IPS DF 4.7 (cell line): ENCODE measurements around the gene KRT74.

ENCODE experiments used
- DNase-seq: peaks from one replicate; pipeline ENCODE4 v3.0.0-alpha.2; 2013; ENCODE audit warnings: low spot score; ENCODE audit errors: extremely low read depth

Gene KRT74

DNA sequence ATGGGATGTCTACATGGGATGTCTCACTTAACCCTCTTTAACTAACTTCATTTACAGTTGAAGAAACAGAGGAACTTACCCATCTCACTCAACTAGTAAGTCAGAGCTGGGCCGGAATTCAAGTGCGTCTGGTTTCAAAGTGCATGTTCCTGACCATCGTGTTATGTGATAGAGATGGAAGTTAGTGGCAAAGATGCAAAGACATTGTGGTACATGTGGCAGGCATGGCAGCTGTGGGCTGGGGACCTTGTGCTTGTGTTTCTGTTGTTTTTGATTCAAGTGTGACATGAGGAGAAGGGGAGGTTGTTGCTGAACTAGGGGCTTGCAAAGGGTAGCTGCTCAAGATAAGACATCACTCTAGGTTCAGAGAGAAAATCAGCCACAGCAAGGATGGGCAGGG lies 2.3 kb upstream of the KRT74 start:
- no peak for DNase-seq

DNA sequence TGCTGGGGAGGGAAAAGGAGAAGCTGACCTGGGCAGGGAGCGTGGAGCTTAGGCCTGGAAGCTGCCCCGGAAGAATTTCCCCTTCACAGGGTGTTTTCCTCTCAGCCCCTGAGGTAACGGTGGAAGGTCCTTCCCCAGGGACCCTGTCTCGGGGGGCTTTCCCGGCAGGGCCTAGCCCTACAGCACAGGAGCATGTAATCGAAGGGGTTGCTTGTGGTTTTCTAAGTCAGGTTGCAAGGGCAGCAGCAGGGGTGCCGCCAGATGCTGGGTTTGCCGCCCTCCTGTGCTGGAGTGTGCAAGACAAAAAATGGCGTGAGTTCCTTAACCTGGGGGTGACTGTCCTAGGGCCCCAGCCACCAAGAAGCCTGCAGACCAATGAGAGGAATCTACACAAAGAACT lies 1.6 kb upstream of the KRT74 start:
- no peak for DNase-seq

DNA sequence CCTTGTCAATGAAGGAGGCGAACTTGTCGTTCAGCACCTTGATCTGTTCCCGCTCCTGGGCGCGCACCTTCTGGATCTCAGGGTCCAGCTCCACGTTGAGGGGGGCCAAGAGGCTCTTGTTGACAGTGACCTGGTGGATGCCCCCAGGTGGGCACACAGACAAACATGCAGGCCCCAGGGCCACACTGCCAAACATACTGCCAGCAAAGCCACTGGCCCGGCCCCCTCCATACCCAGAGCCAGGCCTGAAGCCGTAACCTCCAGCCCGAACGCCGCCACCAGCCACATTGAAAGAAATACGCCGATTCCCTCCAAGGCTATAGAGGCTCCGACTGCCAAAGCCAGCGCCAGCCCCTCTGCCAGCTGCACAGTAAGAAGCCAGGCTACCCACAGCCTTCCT lies 337 bp downstream of the KRT74 start:
- no peak for DNase-seq

DNA sequence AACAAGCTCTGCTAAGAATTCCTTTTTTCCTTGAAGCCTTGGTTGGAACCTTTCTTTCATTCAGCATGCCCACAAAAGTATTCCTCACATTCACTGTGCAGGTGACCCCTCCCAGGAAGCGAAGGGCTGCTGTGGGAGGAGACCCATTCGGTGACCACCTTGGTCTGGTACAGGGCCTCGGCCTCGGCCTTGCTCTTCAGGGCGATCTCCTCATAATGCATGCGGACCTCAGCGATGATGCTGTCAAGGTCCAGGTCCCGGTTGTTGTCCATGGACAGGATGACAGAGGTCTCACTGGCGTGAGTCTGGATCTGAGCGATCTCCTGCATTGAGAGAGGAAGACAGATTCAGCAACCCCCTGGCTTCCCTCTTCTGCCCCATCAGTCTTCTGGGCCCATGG lies 3.1 kb downstream of the KRT74 start:
- no peak for DNase-seq

DNA sequence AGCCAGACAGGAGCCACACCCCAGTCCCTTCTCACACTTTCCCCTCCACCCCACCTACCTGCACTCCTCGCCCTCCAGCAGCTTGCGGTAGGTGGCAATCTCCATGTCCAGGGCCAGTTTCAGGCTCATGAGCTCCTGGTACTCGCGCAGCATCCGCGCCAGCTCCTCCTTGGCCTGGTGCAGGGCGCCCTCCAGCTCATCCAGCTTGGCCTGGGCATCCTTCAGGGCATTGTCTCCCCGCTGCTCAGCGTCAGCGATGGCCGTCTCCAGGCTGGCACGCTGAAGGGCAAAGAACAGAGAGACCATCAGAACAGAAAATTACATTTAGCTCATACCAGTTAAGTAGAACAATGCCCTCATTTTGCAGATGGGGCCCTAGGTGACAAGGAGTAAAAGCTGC lies 5.5 kb downstream of the KRT74 start:
- no peak for DNase-seq

DNA sequence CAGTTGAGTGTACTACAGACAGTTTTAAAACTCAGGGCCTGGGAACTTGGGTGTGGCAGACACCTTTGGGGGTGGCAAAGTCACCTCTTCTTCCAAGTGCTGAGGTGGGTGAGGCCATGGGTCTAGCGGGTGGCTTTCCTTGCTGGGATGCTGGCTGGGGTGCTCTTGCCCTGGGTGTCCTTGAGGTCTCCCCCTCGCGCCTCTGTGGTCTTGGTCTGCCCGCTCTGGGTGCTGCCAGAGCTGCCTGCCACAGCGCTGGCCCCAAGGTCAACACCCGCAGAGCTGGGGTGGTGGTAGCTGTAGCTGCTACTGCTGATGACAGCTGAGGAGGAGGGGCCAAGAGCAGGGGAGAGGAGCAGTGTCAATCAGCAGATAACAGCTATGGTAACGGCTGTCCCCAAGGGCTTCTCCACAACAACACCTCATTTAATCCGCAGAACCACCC lies 6.8 kb downstream of the KRT74 start:
- no peak for DNase-seq

DNA sequence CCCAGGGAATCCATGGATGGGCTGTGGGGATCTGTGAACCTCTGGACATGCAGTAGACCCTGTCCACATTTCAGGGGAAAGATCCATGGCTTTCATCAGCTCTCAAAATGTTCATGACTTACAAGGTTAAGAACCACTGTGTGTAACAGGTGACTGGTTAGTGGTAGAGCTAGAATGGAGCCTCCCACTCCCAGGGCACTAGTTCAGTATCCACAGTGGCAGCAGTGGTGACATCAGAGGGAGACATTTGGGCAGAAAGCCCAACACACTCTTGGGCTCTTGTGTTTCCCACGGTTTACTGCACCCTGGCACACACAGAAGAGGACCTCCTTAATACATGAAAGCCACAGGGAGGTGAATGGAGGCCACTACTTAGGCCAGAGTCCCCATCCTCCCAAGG lies 9.1 kb downstream of the KRT74 start:
- DNase-seq, result no peak

DNA sequence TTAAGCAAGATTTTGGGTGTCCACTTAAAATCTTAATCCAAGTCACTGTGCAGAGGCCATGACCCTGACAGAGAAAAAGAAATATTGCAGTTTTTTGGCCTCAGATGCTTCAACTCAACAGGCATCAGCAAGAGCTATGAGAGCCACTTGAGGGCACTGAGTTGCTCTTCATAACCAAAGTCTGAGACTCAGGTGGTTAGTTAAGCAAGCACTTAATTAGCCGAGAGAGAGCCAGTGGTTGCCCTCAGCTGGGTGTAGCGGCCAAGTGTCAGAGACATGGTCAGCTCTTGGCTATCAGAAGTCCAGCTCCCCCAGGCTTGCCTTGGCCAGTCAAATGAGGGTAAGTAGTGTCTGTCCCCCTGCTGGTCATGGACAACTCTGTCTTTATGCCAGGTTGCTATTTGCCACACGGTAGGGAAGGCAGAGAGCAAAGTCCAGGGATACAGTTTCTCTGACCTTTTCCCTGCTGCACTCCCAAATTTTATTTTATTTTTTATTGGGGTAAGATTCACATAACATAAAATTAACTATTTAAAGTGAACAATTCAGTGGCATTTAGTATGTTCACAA lies 11.7 kb downstream of the KRT74 start:
- DNase-seq, result no peak

DNA sequence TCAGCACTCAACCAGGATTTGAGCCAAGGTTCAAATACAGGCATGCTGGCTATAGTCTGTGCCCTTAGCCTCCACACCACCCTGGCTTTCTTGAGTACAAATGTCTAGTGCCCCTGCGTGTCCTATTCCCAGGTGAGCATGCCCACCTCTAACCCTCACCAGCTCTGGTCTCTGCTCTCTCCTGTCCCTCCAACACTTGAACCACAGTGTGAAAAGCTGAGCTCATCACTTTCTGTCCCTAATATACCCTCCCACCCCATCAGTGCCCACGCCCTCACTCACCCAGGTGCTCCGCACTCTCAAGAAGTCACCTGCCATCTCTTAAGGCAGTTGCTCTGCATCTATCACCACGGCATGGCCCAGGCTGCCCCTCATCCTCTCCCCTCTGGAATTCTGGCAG lies 13.7 kb downstream of the KRT74 start:
- no peak for DNase-seq

DNA sequence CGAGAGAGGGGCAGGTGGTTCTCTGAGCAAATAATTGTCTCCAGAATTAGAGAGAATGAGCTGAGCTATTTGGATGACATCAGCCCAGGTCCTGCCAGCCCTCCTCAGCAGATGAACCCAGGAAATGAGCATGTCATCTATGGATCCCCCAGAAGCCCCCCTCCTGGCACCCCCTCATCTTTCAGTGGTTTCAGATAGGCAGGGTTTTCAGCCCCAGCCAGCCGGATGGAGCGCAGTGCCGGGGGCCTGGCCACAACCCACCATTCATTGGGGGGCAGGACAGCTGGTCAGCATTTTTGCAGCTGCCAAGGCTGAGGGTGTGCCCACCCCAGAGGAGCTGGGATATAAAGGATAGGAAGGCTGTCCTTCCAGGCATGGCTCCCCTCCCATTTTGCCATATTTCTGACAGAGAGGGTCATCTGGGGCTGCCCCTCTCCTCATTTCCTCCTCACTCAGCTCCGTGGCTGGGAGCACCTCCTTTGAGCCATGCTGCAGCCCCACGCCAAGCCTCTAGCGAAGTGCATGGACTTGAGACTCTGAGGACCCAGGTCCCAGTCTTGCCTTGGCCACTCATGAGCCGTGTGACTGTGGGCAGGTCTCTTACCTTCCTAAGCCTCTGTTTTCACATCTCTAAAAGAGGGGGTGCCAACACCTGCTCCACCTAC lies 14.7 kb downstream of the KRT74 start:
- DNase-seq, result no peak

DNA sequence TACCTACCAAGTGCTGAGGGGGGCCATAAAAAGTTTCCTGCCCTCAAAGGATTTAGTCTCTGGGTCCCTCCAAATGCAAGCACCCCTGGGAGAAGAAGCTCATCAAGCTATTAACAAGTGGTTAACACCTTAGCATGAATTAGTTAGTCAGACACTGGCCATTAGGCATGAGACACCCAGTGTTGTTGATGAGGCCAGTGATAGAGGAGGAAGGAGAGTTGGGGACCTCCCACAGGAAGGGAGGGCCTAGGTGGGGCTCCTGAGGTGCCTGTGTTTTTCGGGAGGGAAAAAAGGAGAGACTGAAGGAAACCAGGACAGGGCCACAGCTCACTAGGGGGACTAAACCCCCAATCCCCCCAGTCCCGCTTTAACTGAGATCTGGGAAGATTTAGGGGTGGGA lies 16.2 kb downstream of the KRT74 start:
- no peak for DNase-seq

DNA sequence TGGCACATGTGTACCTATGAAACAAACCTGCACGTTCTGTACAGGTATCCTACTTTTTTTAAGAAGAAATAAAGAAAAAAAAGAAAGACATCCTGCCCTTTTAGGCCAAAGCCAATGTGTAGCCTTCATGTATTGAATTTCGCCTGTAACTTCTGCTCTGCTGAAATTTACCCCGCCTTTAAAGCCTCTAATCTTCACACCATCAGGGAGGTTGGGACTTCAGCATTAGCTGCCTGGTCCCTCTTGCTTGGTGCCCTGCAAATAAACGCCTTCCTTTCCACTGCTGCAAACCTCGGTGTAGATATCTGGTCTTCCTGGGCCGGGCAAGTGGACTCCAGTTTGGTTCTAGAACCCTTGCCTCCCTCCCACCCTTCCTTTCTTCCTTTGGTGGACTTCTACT lies 18.1 kb downstream of the KRT74 start:
- no peak for DNase-seq

DNA sequence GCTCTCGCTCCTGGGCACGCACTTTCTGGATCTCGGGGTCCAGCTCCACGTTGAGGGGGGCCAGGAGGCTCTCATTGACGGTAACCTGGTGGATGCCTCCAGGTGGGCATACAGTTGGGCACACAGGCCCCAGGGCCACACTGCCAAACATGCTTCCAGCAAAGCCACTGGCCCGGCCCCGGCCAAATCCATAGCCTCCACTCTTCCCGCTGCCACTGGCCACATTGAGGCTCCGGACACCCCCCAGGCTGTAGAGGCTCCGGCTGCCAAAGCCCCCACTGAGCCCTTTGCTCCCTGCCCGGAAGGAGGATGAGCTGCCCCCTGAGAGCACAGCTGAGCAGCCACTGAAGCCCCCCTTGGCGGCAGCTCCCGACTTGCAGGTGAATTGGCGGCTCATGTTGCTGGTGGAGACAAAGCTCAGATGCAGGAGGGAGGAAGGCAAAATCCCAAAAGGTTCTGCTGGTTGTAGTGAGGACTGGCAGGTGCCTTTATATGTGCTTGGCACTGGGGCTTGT lies 20.9 kb downstream of the KRT74 start, which contains the start of gene KRT71:
KRT71 (minus strand) TSS at position 465 of the 515 bp plus-strand sequence; CDS start at position 397, 68 bp downstream.
- no peak for DNase-seq

DNA sequence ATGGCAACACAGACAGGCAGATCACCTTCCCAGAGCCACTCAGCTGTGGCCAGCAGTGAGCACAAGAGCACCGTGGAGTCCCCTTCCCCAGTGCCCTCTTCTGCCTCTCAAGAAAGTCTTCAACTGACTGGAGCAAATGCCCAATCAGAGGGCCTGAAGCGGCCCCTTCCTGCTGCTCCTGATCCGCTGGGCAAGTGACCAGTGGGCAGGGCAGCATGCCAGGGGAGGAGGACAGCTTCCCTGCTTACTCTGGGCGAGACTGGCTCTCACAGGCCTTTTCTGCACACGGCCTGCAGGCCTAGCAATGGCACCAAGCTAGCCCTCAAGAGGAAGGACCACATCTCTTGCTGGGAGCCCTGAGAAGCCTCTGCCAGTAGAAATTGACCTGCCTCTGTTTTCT lies 21.6 kb downstream of the KRT74 start:
- no peak for DNase-seq

DNA sequence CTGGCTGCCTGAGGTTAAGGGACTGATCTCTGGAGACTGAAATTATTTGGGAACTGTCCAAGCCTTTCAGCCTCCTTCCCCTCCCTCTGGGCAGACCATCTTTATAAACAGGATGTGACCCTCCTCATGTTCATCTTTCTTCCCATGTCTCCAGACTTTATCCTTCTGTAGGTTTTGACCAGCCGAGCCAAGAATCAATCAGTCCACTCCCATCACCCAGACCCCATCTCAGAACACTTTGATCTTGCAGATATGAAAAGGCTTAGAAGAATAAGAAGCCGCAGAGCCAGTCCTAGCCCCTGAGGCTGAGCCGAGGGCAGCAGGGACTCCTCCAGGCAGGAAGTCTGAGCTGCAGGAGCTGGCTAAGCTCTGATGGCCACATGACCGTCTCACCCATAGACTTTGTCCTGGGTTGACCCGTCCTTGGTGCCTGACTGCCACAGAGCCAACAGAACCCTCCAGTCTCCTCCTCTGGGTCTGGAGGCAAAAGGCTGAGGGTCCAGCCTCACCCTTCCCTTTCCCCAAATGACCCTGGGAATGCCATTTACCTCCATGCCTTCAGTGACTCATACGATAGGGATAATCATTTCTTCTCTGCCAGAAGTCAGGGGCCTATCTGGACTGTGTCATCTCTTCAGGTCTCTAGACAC lies 22.3 kb downstream of the KRT74 start:
- DNase-seq, result no peak

DNA sequence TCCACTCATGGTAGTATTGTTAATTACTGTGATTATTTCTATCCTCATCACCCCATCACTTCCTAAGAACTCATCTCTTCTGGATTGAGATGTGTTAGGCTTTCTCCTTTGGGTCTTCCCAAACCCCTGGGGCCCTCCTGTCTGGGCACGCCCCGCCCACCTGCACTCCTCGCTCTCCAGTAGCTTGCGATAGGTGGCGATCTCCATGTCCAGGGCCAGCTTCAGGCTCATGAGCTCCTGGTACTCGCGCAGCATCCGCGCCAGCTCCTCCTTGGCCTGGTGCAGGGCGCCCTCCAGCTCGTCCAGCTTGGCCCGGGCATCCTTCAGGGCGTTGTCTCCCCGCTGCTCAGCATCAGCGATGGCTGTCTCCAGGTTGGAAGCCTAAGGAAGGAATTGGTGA lies 27.5 kb downstream of the KRT74 start:
- no peak for DNase-seq

DNA sequence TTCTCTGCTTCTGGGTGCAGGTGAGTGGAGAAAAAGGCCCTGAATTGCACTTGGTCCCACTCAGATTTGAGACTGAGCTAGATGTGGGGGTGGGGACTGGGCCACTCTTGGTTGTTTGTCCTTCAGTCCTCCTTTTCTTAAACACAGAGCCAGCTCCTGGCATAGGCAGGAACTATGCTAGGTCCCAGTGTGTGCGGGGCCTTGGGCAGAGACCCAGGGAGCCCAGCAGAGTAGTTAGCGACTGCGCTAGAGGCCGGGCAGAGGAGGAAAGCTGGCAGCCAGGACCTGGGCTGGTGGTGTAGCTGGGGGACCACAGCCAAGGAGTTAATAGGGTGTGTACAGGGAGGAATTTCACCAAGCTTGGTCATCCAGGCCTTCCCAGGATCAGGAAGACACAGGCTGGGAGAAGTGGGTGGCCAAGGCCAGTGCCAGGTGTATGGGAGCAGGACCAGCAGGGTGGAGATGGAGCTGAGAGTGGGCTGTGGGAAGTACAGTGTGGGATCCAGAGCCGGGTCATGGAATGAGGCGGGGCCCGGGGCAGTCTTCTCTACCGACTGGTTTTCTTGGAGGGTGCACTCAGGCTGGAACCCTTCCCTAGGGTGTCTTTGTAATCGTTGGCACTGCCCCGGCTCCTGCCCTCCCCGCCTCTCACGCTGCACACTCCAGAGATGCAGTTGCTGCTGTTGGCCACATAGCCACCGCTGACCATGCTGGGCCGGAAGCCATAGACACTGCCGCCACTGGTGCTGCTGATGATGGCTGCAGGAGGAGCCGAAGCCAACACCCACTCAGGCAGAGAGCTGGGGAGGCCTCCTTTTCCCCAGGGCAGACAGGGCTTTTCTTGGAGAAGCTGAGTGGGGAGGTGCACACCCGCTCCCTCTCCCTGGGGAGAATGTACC lies 29.4 kb downstream of the KRT74 start:
- no peak for DNase-seq

DNA sequence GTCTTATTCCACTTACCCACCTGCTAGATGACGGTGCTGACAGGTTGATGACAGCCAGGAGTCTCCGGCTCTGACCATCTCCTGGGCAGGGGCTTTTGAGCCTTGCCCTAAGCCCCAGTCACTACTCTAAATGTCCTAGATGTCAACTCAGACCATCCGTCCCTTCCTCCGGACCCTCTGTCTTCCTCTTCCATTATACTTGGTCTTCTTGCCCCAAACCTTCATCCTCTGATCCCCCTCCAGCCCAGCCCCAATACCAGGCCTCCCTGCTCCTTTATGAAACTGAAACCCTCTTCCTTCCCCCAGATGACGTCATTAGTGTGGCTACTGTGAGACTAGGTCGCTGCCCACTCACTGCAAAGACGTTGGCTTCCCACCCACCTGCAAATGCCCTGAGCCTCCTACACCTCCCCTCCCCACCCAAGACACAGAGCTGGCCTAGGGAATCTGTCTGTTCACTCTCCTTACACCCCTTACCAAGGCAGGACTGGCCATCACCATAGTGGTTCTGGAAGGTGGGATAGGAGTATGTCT lies 30.8 kb downstream of the KRT74 start:
- no peak for DNase-seq

DNA sequence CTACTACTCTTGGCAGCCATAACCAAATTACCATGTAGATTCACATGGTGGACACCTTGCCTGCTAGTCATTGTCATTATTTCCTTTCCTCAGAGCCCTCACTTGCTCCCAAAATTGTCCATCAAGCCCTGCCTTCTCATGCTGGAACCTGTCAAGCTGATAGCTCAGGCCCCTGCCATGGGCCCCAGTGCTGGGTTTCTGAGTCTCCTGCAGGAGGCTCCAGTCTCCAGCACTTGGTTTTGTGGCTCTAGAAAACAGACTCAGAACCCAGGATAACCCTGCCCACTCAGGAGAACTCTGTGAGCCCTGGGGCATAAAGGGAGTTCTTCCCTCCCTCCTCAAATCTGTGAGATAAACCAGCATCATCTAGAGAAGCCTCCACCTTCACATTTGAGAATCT lies 31.5 kb downstream of the KRT74 start:
- no peak for DNase-seq

DNA sequence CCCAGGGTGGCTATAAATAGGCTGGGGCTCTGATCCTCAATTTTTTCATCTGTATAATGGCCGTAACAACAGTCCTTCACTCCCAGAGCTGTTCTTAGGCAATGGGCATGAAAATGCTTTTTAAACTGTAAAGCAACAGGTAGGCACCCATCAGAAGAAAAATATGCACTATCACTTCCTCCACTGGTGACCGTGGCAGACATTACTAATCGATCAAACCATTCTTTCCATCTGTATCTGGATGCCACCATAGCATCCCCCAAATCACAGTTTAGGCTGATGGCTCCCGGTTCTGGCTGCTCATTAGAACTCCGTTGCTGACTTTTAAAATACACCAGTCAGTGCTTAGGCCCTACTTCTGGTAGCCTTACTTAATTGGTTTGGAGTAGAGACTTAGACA lies 31.9 kb downstream of the KRT74 start:
- no peak for DNase-seq

DNA sequence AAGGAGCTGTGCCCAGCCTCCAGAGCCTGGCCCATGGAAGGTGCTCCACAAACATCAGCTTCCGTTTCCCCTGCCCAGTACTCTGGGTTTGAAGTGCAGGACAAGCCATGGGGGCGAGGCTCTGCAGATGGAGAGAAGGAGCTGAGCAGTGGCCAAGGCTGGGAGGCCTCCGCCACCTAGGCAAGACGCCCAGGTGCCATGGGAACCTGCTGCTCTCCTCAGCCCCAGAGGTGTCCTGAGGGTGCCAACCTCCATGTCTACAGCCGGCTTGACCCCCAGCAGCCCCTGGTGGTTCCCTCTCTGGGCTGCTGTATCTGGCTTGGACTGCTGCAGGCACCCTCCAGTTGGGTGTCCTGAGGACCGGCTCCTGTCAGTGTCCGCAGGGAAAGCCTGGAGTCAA lies 33.1 kb downstream of the KRT74 start:
- no peak for DNase-seq

DNA sequence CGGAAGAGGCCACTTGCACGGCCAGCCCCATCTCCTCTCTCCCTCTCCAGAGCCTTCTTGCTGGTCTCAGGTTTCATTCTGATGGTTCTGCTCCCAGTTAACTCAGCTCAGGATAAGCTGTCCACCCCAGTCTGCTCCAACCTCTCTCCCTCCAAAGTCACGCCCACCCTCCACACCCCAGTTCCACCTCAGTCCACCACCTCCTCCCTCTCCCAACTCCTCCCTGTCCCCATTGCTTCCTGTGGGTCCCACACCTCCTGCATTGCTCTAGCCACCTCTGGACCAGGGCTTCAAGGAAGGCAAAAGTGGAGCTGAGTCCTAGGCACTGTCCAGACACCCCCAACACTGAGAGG lies 33.8 kb downstream of the KRT74 start:
- no peak for DNase-seq
